HepG2 (cell line): ENCODE results near the gene F7. TPM values are rescaled to one million over a fixed set of nuclear protein-coding genes. Genes with fewer than 3 reads are reported as not detected.

Experiments
- ATF5 ChIP-seq: sonication (generic); formaldehyde crosslinking; IDR thresholded peaks from 2 replicates; pipeline ENCODE4 v1.4.0; 2020; ENCODE audit warnings: mild to moderate bottlenecking, low read depth, missing genetic modification reagents
- CHD4 ChIP-seq: fragments of 200-600 bp; sonication (generic); IDR thresholded peaks from 2 replicates; pipeline ENCODE4 v1.7.0; 2017; ENCODE audit warnings: mild to moderate bottlenecking, low read length, borderline replicate concordance
- ELF4 ChIP-seq: sonication (generic); formaldehyde crosslinking; IDR thresholded peaks from 2 replicates; pipeline ENCODE4 v1.5.0; 2020; ENCODE audit warnings: missing genetic modification reagents, mild to moderate bottlenecking, moderate library complexity, borderline replicate concordance
- EP300 ChIP-seq, 3 experiments: sonication (generic) in 1 of 3; formaldehyde crosslinking in 1 of 3; IDR thresholded peaks; 2 replicates each; pipeline versions ENCODE4 v1.5.1 to v1.6.1; 2011 to 2020; ENCODE audit warnings: low read depth in 2 of 3, low read length in 2 of 3, borderline replicate concordance in 1 of 3, improper control_type of control experiment in 1 of 3, mild to moderate bottlenecking in 1 of 3, missing genetic modification reagents in 1 of 3, moderate library complexity in 1 of 3
- IRF2 ChIP-seq: IDR thresholded peaks from 2 replicates; pipeline ENCODE4 v1.6.1; 2018; ENCODE audit warnings: missing genetic modification reagents, missing compliant biosample characterization
- KMT2A ChIP-seq: sonication (generic); formaldehyde crosslinking; IDR thresholded peaks from 2 replicates; pipeline ENCODE4 v1.4.0; 2020; ENCODE audit warnings: missing genetic modification reagents
- NFYC ChIP-seq: IDR thresholded peaks from 2 replicates; pipeline ENCODE4 v1.6.1; 2016; ENCODE audit warnings: missing genetic modification reagents, missing compliant biosample characterization
- NR0B2 ChIP-seq: sonication (generic); formaldehyde crosslinking; IDR thresholded peaks from 2 replicates; pipeline ENCODE4 v1.4.0; 2020; ENCODE audit warnings: mild to moderate bottlenecking, missing genetic modification reagents
- NR2F1 ChIP-seq, 2 experiments: fragments of 450-650 bp in 1 of 2; formaldehyde crosslinking in 1 of 2; IDR thresholded peaks; 2 replicates each; pipeline versions ENCODE4 v1.5.0 to v1.6.1; 2016 to 2020; ENCODE audit warnings: mild to moderate bottlenecking in 1 of 2, missing compliant biosample characterization in 1 of 2, missing genetic modification reagents in 1 of 2, moderate library complexity in 1 of 2
- PITX1 ChIP-seq: sonication (generic); formaldehyde crosslinking; IDR thresholded peaks from 2 replicates; pipeline ENCODE4 v1.5.1; 2020; ENCODE audit warnings: mild to moderate bottlenecking, missing genetic modification reagents
- REST ChIP-seq, 2 experiments: IDR thresholded peaks; 2 replicates each; pipeline ENCODE4 v1.6.1; 2011 to 2012; ENCODE audit warnings: low read length in 2 of 2, borderline replicate concordance in 1 of 2, low read depth in 1 of 2, mild to moderate bottlenecking in 1 of 2, moderate library complexity in 1 of 2
- RFXAP ChIP-seq: sonication (generic); formaldehyde crosslinking; IDR thresholded peaks from 2 replicates; pipeline ENCODE4 v1.4.0; 2020; ENCODE audit warnings: missing genetic modification reagents, borderline replicate concordance
- SIN3A ChIP-seq: IDR thresholded peaks from 2 replicates; pipeline ENCODE4 v1.6.1; 2011; ENCODE audit warnings: low read depth, mild to moderate bottlenecking, control low read depth, low read length, borderline replicate concordance
- SRSF1 ChIP-seq: fragments of 200-400 bp; formaldehyde crosslinking; optimal IDR thresholded peaks from 2 replicates; pipeline ENCODE3; 2017; ENCODE audit warnings: mild to moderate bottlenecking, low read depth, low read length, moderate library complexity
- YEATS4 ChIP-seq: sonication (generic); formaldehyde crosslinking; IDR thresholded peaks from 2 replicates; pipeline ENCODE4 v1.4.0; 2020; ENCODE audit warnings: missing genetic modification reagents, borderline replicate concordance
- ZFP62 ChIP-seq: sonication (generic); formaldehyde crosslinking; IDR thresholded peaks from 2 replicates; pipeline ENCODE4 v1.4.0; 2020; ENCODE audit warnings: missing genetic modification reagents
- ZKSCAN1 ChIP-seq: fragments of 150-350 bp; IDR thresholded peaks from 2 replicates; pipeline ENCODE4 v1.6.1; 2014; ENCODE audit warnings: low read length
- ZNF121 ChIP-seq: sonication (generic); formaldehyde crosslinking; IDR thresholded peaks from 2 replicates; pipeline ENCODE4 v1.5.0; 2020; ENCODE audit warnings: mild to moderate bottlenecking, missing genetic modification reagents
- ZNF205 ChIP-seq: IDR thresholded peaks from 2 replicates; pipeline ENCODE4 v1.6.1; 2018; ENCODE audit warnings: missing biosample characterization, missing genetic modification reagents
- ZNF562 ChIP-seq: sonication (generic); formaldehyde crosslinking; IDR thresholded peaks from 2 replicates; pipeline ENCODE4 v1.8.0; 2022; ENCODE audit warnings: missing genetic modification reagents, borderline replicate concordance
- ZNF749 ChIP-seq: sonication (generic); formaldehyde crosslinking; IDR thresholded peaks from 2 replicates; pipeline ENCODE4 v1.8.0; 2022; ENCODE audit warnings: mild to moderate bottlenecking, missing genetic modification reagents, moderate library complexity, borderline replicate concordance
- ZSCAN9 ChIP-seq: IDR thresholded peaks from 2 replicates; pipeline ENCODE4 v1.6.1; 2016; ENCODE audit warnings: borderline replicate concordance
- polyA plus RNA-seq, 8 experiments: library from polyadenylated mRNA; depleted of rRNA in 3 of 8; stranded (reverse) in 7 of 8; unstranded in 1 of 8; fragments of >200 nt; fragmentation: Illumina TruSeq in 4 of 8; extraction: Trizol in 4 of 8; gene quantifications; 2 replicates each; pipeline versions ENCODE4 v1.2.1 to v1.2.3, GENCODE V29; 2011 to 2016; ENCODE audit warnings: low read depth in 4 of 8, missing spikeins in 1 of 8, mixed read lengths in 1 of 8; ENCODE audit not compliant: insufficient read depth in 1 of 8
- total RNA-seq, 5 experiments: library from RNA; depleted of rRNA; stranded (reverse); fragments of >200 nt; fragmentation: Illumina TruSeq; extraction: Trizol; gene quantifications; 2 replicates each; pipeline ENCODE4 v1.2.3, GENCODE V29; 2016; ENCODE audit warnings: low read depth in 1 of 5
- TF ChIP-seq, protein P1 (sequence below): sonication (generic); formaldehyde crosslinking; IDR thresholded peaks from 2 replicates; pipeline ENCODE4 v1.5.1; 2020; ENCODE audit warnings: missing genetic modification reagents, mild to moderate bottlenecking, borderline replicate concordance

Gene F7
- total and polyA plus RNA-seq, 2 of the 13 experiments (the other 11 are each of a cell fraction or from before 2014, with no cell fraction given): 12.6 to 26.5 TPM

GRCh38 chr13:113105032-113105920 is at the start of gene F7 (continued):
- TF ChIP-seq IRF2 (peak; percentile 71; the same call in 1 of the 2 replicates), YEATS4 (CRISPR knock-in tag) (peak; percentile 90), PITX1 (CRISPR knock-in tag) (peak; percentile 56; the same call in 1 of the 2 replicates), NR0B2 (CRISPR knock-in tag) (no peak), NR2F1 (CRISPR knock-in tag; IDR thresholded peaks at IDR 0.05) (peak; percentile 38 to 66; a peak in 3 of 4 replicates), ZNF121 (CRISPR knock-in tag) (no peak), ZKSCAN1 (no peak), NFYC (CRISPR knock-in tag) (no peak), ATF5 (CRISPR knock-in tag) (no peak), KMT2A (no peak), ZFP62 (CRISPR knock-in tag) (no peak), EP300 (IDR thresholded peaks at IDR 0.05; ENCODE audit: low read depth in 2 of 2, low read length in 2 of 2) (peak; percentile 85; a peak in 3 of 4 replicates), EP300 (CRISPR knock-in tag; IDR thresholded peaks at IDR 0.05; ENCODE audit: borderline replicate concordance) (peak; percentile 83), ELF4 (no peak), SIN3A (peak; percentile 76; the same call in 1 of the 2 replicates), ZNF562 (no peak), REST (IDR thresholded peaks at IDR 0.05; ENCODE audit: borderline replicate concordance in 1 of 2, low read depth in 1 of 2, low read length in 2 of 2) (peak in 1 of 2 experiments; percentile 53; a peak in 1 of 4 replicates), ZSCAN9 (CRISPR knock-in tag) (peak; percentile 58; the same call in 1 of the 2 replicates), RFXAP (CRISPR knock-in tag) (peak; percentile 83; the same call in 1 of the 2 replicates), CHD4 (no peak), ZNF749 (CRISPR knock-in tag) (no peak), SRSF1 (peak; percentile 72), ZNF205 (no peak)
- TF ChIP-seq, protein P1, sequence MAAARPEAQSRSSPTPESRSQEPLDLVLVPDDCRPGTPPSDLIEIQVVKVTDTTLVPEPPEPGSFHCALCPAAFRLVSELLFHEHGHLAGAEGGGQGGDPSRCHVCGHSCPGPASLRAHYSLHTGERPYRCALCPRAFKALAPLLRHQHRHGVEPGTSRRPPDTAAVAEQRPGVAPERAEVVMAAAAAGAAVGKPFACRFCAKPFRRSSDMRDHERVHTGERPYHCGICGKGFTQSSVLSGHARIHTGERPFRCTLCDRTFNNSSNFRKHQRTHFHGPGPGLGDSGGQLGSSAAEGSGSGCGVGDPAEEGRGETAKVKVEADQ (CRISPR knock-in tag): peak; percentile 90; the same call in 1 of the 2 replicates
